Panc1 (cell line): ENCODE results near the gene CANX. TPM values are rescaled to one million over a fixed set of nuclear protein-coding genes. Genes with fewer than 3 reads are reported as not detected.
"Not testable (repeated sequence)": the region's sequence is repeated elsewhere in the genome, so short reads cannot be mapped to it uniquely, and the experiment has no call there.

Experiments used
- ATAC-seq: fragments of 200-7000 bp; cut with Tn5 transposase; 2 replicates; pipeline ENCODE4 v1.9.1; 2020; ENCODE audit warnings: mild to moderate bottlenecking, moderate library complexity
- BruUV-seq: library from RNA; stranded (reverse); fragments of 400-500 nt; replicated peaks from 2 replicates; lab custom pipeline; 2021; lab: Mats Ljungman, UMichigan
- CTCF ChIA-PET: fragments of 300-600 bp; sonication (Branson Sonifier 250); formaldehyde crosslinking; loops from one replicate; lab custom pipeline; 2022; ENCODE audit warnings: antibody characterized with exemption; lab: Charles Lee
- POLR2A ChIA-PET: fragments of 300-600 bp; sonication (Branson Sonifier 250); formaldehyde crosslinking; loops from one replicate; lab custom pipeline; 2022; ENCODE audit warnings: antibody characterized with exemption; lab: Charles Lee
- DNase-seq: peaks from one replicate; pipeline ENCODE4 v3.0.0-alpha.2; 2010; ENCODE audit warnings: low read depth, low spot score
- H3K27ac ChIP-seq: 2 replicates; pipeline ENCODE4 v1.5.1; 2011; ENCODE audit warnings: mild to moderate bottlenecking, low read length, inconsistent platforms
- H3K27me3 ChIP-seq: fragments of 200-500 bp; sonication (Bioruptor generic); 2 replicates; pipeline ENCODE4 v1.6.0; 2014; ENCODE audit warnings: low read length, inconsistent platforms; ENCODE audit not compliant: control insufficient read depth, insufficient read depth
- H3K36me3 ChIP-seq: fragments of 200-500 bp; sonication (Bioruptor generic); 2 replicates; pipeline ENCODE4 v1.5.1; 2014; ENCODE audit warnings: inconsistent platforms, mild to moderate bottlenecking, low read length, moderate library complexity; ENCODE audit not compliant: control insufficient read depth, insufficient read depth
- H3K4me1 ChIP-seq: 2 replicates; pipeline ENCODE4 v1.5.1; 2011; ENCODE audit warnings: inconsistent platforms, mild to moderate bottlenecking, low read length, moderate library complexity; ENCODE audit not compliant: control insufficient read depth, insufficient read depth
- H3K4me3 ChIP-seq, 2 experiments: 2 replicates each; pipeline ENCODE4 v1.5.1; 2011 to 2012; ENCODE audit warnings: low read depth in 2 of 2, low read length in 2 of 2, mild to moderate bottlenecking in 2 of 2, inconsistent platforms in 1 of 2, moderate library complexity in 1 of 2
- H3K9me3 ChIP-seq: fragments of 200-500 bp; sonication (Bioruptor generic); 2 replicates; pipeline ENCODE4 v1.5.1; 2014; ENCODE audit warnings: low read depth, mild to moderate bottlenecking, inconsistent platforms, low read length, moderate library complexity; ENCODE audit not compliant: control insufficient read depth, insufficient read depth
- CTCF ChIP-seq: fragments of 450-650 bp; IDR thresholded peaks from 2 replicates; pipeline ENCODE4 v1.5.1; 2017; ENCODE audit warnings: mild to moderate bottlenecking
- POLR2AphosphoS5 ChIP-seq: IDR thresholded peaks from 2 replicates; pipeline ENCODE4 v1.6.1; 2012; ENCODE audit warnings: mild to moderate bottlenecking, low read depth, low read length, moderate library complexity
- SIN3A ChIP-seq: IDR thresholded peaks from 2 replicates; pipeline ENCODE4 v1.6.1; 2012; ENCODE audit warnings: low read depth, mild to moderate bottlenecking, low read length, moderate library complexity, borderline replicate concordance; ENCODE audit not compliant: insufficient read depth
- TCF7L2 ChIP-seq: IDR thresholded peaks from 2 replicates; pipeline ENCODE4 v1.6.1; 2011; ENCODE audit warnings: mild to moderate bottlenecking, low read depth, low read length, inconsistent platforms
- in situ Hi-C: cut with HindIII; loops from 2 replicates; pipeline ENCODE4 v1.10.0; 2016; ENCODE audit warnings: low sequenced_read_pairs, low pct_unique_long_range_greater_than_20kb
- intact Hi-C: fragments of 100-400 bp; cut with micrococcal nuclease; formaldehyde crosslinking; loops from one replicate; pipeline ENCODE4 v1.10.0; 2022; ENCODE audit not compliant: unreplicated experiment
- total RNA-seq: library from RNA; stranded (reverse); gene quantifications from one replicate; pipeline ENCODE4 v1.2.1, GENCODE V29; 2021; ENCODE audit not compliant: unreplicated experiment
- TF ChIP-seq, protein P1 (sequence below), 2 experiments: IDR thresholded peaks; 2 replicates each; pipeline ENCODE4 v1.6.1; 2011 to 2012; ENCODE audit warnings: low read depth in 2 of 2, control low read depth in 1 of 2, low read length in 1 of 2, mild to moderate bottlenecking in 1 of 2, moderate library complexity in 1 of 2; ENCODE audit not compliant: insufficient read depth in 1 of 2

CANX gene
- total RNA-seq, 1 experiment from 2014 or later = 707 TPM

GRCh38 chr5:179658179-179658856, 40.4 kb upstream of the CANX start:
- intact Hi-C loops, DNase-seq: not testable (repeated sequence)

DNA sequence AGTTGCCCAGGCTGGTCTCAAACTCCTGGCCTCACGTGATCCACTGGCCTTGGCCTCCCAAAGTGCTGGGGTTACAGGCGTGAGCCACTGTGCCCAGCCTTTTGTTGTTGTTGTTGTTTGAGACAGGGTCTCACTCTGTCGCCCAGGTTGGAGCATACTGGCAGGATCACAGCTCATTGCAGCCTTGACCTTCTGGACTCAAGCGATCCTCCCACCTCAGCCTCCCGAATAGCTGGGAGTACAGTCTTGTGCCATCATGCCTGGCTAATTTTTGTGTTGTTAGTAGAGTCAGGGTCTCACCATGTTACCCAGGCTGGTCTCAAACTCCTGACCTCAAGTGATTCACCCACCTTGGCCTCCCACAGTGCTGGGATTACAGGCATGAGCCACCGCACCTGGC, 37.1 kb upstream of the CANX start:
- H3K9me3 ChIP-seq, POLR2A ChIA-PET, DNase-seq, H3K4me3 ChIP-seq, BruUV-seq, CTCF ChIA-PET, ATAC-seq, H3K4me1 ChIP-seq, H3K36me3 ChIP-seq, intact Hi-C loops, in situ Hi-C loops, H3K27me3 ChIP-seq, H3K27ac ChIP-seq: not testable (repeated sequence)

More at GRCh38 chr5:179658179-179658856, 40.4 kb upstream of the CANX start:
- H3K27me3 ChIP-seq, H3K9me3 ChIP-seq, ATAC-seq, CTCF ChIA-PET, H3K4me1 ChIP-seq, in situ Hi-C loops, POLR2A ChIA-PET, H3K36me3 ChIP-seq: not testable (repeated sequence)
- Histone ChIP-seq H3K4me3 (peak overlapping the region; percentile 43 to 61), H3K27ac (peak overlapping the region; percentile 36; the same call in 1 of the 2 replicates)
- BruUV-seq = TSS peak; percentile 98

- TF ChIP-seq CTCF (no peak), POLR2AphosphoS5 (no peak), SIN3A (no peak), TCF7L2 (no peak)
- TF ChIP-seq, protein P1, sequence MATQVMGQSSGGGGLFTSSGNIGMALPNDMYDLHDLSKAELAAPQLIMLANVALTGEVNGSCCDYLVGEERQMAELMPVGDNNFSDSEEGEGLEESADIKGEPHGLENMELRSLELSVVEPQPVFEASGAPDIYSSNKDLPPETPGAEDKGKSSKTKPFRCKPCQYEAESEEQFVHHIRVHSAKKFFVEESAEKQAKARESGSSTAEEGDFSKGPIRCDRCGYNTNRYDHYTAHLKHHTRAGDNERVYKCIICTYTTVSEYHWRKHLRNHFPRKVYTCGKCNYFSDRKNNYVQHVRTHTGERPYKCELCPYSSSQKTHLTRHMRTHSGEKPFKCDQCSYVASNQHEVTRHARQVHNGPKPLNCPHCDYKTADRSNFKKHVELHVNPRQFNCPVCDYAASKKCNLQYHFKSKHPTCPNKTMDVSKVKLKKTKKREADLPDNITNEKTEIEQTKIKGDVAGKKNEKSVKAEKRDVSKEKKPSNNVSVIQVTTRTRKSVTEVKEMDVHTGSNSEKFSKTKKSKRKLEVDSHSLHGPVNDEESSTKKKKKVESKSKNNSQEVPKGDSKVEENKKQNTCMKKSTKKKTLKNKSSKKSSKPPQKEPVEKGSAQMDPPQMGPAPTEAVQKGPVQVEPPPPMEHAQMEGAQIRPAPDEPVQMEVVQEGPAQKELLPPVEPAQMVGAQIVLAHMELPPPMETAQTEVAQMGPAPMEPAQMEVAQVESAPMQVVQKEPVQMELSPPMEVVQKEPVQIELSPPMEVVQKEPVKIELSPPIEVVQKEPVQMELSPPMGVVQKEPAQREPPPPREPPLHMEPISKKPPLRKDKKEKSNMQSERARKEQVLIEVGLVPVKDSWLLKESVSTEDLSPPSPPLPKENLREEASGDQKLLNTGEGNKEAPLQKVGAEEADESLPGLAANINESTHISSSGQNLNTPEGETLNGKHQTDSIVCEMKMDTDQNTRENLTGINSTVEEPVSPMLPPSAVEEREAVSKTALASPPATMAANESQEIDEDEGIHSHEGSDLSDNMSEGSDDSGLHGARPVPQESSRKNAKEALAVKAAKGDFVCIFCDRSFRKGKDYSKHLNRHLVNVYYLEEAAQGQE (IDR thresholded peaks at IDR 0.05; ENCODE audit: insufficient read depth in 1 of 2, low read depth in 2 of 2, low read length in 1 of 2) = no peak
- Histone ChIP-seq H3K36me3 (no peaks in the 10 kb centered on the region), H3K4me1 (no peaks in the 10 kb centered on the region), H3K9me3 (no peaks in the 10 kb centered on the region), H3K27me3 (no peaks in the 10 kb centered on the region), H3K4me3 (no peak overlapping the region), H3K27ac (no peak overlapping the region)
- CTCF ChIA-PET = interaction anchor here (0.6 kb wide), 1 partner anchor 64 kb away, joined by 3 read pairs; the partner anchor contains the start of gene MAML1
- in situ Hi-C loops (no loop called here), intact Hi-C loops (no loop called here)
- ATAC-seq = peak; percentile 79
- no peak for DNase-seq
- POLR2A ChIA-PET = interaction anchor here (0.5 kb wide), 1 partner anchor 155 kb away, joined by 10 read pairs; no protein-coding TSS in a partner anchor
- BruUV-seq = no TSS peak
These were observed 30.4 kb upstream of the CANX start for GRCh38 chr5:179668391-179668790.
